HepG2 (cell line): Measurements from ENCODE around the gene LGALS7B. TPM values are rescaled to one million over a fixed set of nuclear protein-coding genes. Genes with fewer than 3 reads are reported as not detected.

Experiments
- DDIT3 ChIP-seq: sonication (generic); formaldehyde crosslinking; IDR thresholded peaks from 2 replicates; pipeline ENCODE4 v1.4.0; 2020; ENCODE audit warnings: mild to moderate bottlenecking, missing genetic modification reagents
- GABPA ChIP-seq, 2 experiments: IDR thresholded peaks; 2 replicates each; pipeline ENCODE4 v1.6.1; 2011 to 2016; ENCODE audit warnings: low read depth in 2 of 2, low read length in 1 of 2, missing biosample characterization in 1 of 2, missing genetic modification characterization in 1 of 2
- GTF3A ChIP-seq: sonication (generic); formaldehyde crosslinking; conservative IDR thresholded peaks from 2 replicates; pipeline ENCODE4 v1.4.0; 2020; ENCODE audit warnings: mild to moderate bottlenecking, missing genetic modification reagents
- HBP1 ChIP-seq: IDR thresholded peaks from 2 replicates; pipeline ENCODE4 v1.6.1; 2016; ENCODE audit warnings: low read depth, control low read depth
- HNRNPUL1 ChIP-seq: fragments of 200-400 bp; formaldehyde crosslinking; IDR thresholded peaks from 2 replicates; pipeline ENCODE4 v1.6.1; 2017; ENCODE audit warnings: low read depth, mild to moderate bottlenecking, low read length, moderate library complexity
- KAT7 ChIP-seq: IDR thresholded peaks from 2 replicates; pipeline ENCODE4 v1.6.1; 2018; ENCODE audit warnings: borderline replicate concordance, missing compliant biosample characterization
- KLF12 ChIP-seq: sonication (generic); formaldehyde crosslinking; IDR thresholded peaks from 2 replicates; pipeline ENCODE4 v1.4.0; 2020; ENCODE audit warnings: missing genetic modification reagents, borderline replicate concordance
- LBX2 ChIP-seq: sonication (generic); formaldehyde crosslinking; IDR thresholded peaks from 2 replicates; pipeline ENCODE4 v1.5.0; 2020; ENCODE audit warnings: missing genetic modification reagents, mild to moderate bottlenecking, borderline replicate concordance
- THYN1 ChIP-seq: sonication (generic); formaldehyde crosslinking; IDR thresholded peaks from 2 replicates; pipeline ENCODE4 v1.8.1; 2023; ENCODE audit warnings: low read depth, mild to moderate bottlenecking, moderate library complexity, missing genetic modification reagents, borderline replicate concordance
- XBP1 ChIP-seq: sonication (generic); formaldehyde crosslinking; IDR thresholded peaks from 2 replicates; pipeline ENCODE4 v1.5.0; 2020; ENCODE audit warnings: missing genetic modification reagents
- ZFY ChIP-seq: sonication (generic); formaldehyde crosslinking; IDR thresholded peaks from 2 replicates; pipeline ENCODE4 v1.4.0; 2020; ENCODE audit warnings: missing genetic modification reagents
- ZIK1 ChIP-seq: sonication (generic); formaldehyde crosslinking; IDR thresholded peaks from 2 replicates; pipeline ENCODE4 v1.5.0; 2020; ENCODE audit warnings: mild to moderate bottlenecking, low read depth, missing genetic modification reagents, borderline replicate concordance
- ZNF230 ChIP-seq: sonication (generic); formaldehyde crosslinking; IDR thresholded peaks from 2 replicates; pipeline ENCODE4 v1.4.0; 2020; ENCODE audit warnings: mild to moderate bottlenecking, missing genetic modification reagents
- ZNF318 ChIP-seq: sonication (generic); formaldehyde crosslinking; IDR thresholded peaks from 2 replicates; pipeline ENCODE4 v1.4.0; 2020; ENCODE audit warnings: mild to moderate bottlenecking, missing genetic modification reagents
- ZNF335 ChIP-seq: sonication (generic); formaldehyde crosslinking; IDR thresholded peaks from 2 replicates; pipeline ENCODE4 v1.4.0; 2020; ENCODE audit warnings: missing genetic modification reagents
- ZNF556 ChIP-seq: sonication (generic); formaldehyde crosslinking; IDR thresholded peaks from 2 replicates; pipeline ENCODE4 v1.4.0; 2020; ENCODE audit warnings: mild to moderate bottlenecking, missing genetic modification reagents, borderline replicate concordance
- ZNF563 ChIP-seq: sonication (generic); formaldehyde crosslinking; IDR thresholded peaks from 2 replicates; pipeline ENCODE4 v1.8.0; 2022; ENCODE audit warnings: mild to moderate bottlenecking, moderate library complexity, missing genetic modification reagents
- ZNF580 ChIP-seq: IDR thresholded peaks from 2 replicates; pipeline ENCODE4 v1.6.1; 2016; ENCODE audit warnings: low read depth, borderline replicate concordance
- ZNF777 ChIP-seq: sonication (generic); formaldehyde crosslinking; IDR thresholded peaks from 2 replicates; pipeline ENCODE4 v1.4.0; 2020; ENCODE audit warnings: missing genetic modification reagents
- ZSCAN20 ChIP-seq: sonication (generic); formaldehyde crosslinking; IDR thresholded peaks from 2 replicates; pipeline ENCODE4 v1.4.0; 2020; ENCODE audit warnings: missing genetic modification reagents, mild to moderate bottlenecking, borderline replicate concordance
- polyA plus RNA-seq, 8 experiments: library from polyadenylated mRNA; depleted of rRNA in 3 of 8; stranded (reverse) in 7 of 8; unstranded in 1 of 8; fragments of >200 nt; fragmentation: Illumina TruSeq in 4 of 8; extraction: Trizol in 4 of 8; gene quantifications; 2 replicates each; pipeline versions ENCODE4 v1.2.1 to v1.2.3, GENCODE V29; 2011 to 2016; ENCODE audit warnings: low read depth in 4 of 8, missing spikeins in 1 of 8, mixed read lengths in 1 of 8; ENCODE audit not compliant: insufficient read depth in 1 of 8
- total RNA-seq, 5 experiments: library from RNA; depleted of rRNA; stranded (reverse); fragments of >200 nt; fragmentation: Illumina TruSeq; extraction: Trizol; gene quantifications; 2 replicates each; pipeline ENCODE4 v1.2.3, GENCODE V29; 2016; ENCODE audit warnings: low read depth in 1 of 5

The LGALS7B gene
- total and polyA plus RNA-seq, 2 of the 13 experiments (the other 11 are each of a cell fraction or from before 2014, with no cell fraction given), result 1.7 to 2.1 TPM

- 0 out of 2 replicates have a peak, but pooled peaks have one; percentile 53 for TF ChIP-seq ZNF318
- TF ChIP-seq ZIK1 (CRISPR knock-in tag), result no peak
- no peak for TF ChIP-seq THYN1 (CRISPR knock-in tag)
- 0 out of 2 replicates have a peak, but pooled peaks have one; percentile 29 for TF ChIP-seq ZNF563 (CRISPR knock-in tag)
- TF ChIP-seq GTF3A (CRISPR knock-in tag), result no peak
- TF ChIP-seq ZNF335 (CRISPR knock-in tag), result 0 out of 2 replicates have a peak, but pooled peaks have one; percentile 49
- TF ChIP-seq ZFY (CRISPR knock-in tag), result no peak
- TF ChIP-seq HBP1 (CRISPR knock-in tag), result no peak
- no peak for TF ChIP-seq LBX2
- no peak for TF ChIP-seq GABPA (IDR thresholded peaks at IDR 0.05; ENCODE audit: low read depth, low read length)
- TF ChIP-seq GABPA (CRISPR knock-in tag; IDR thresholded peaks at IDR 0.05; ENCODE audit: low read depth), result 0 out of 2 replicates have a peak, but pooled peaks have one; percentile 34
- TF ChIP-seq XBP1, result no peak
- no peak for TF ChIP-seq ZNF230 (CRISPR knock-in tag)
- no peak for TF ChIP-seq HNRNPUL1
- TF ChIP-seq DDIT3, result no peak
- TF ChIP-seq ZNF580, result 0 out of 2 replicates have a peak, but pooled peaks have one; percentile 50
- peak; percentile 36; the same call in 1 of the 2 replicates for TF ChIP-seq ZNF556 (CRISPR knock-in tag)
- no peak for TF ChIP-seq ZNF777 (CRISPR knock-in tag)
- TF ChIP-seq ZSCAN20, result no peak
- no peak for TF ChIP-seq KAT7 (CRISPR knock-in tag)
- no peak for TF ChIP-seq KLF12 (CRISPR knock-in tag)
Measured at GRCh38 chr19:38759590-38760003, 29.4 kb upstream of the LGALS7B start (continued).
